CD4-positive, alpha-beta T cell treated with Interleukin-2 at 100 ng/mL for 4 hours (primary cell): ENCODE measurements around the gene PDE6A.
A peak's percentile ranks its signal among the peaks of the same experiment; 100 is the strongest.

Experiments used
- DNase-seq: peaks from one replicate; pipeline ENCODE4 v3.0.0-alpha.2; 2020; ENCODE audit warnings: low spot score

PDE6A gene

GRCh38 chr5:149944666-149945065 is at the start of gene PDE6A:
PDE6A (minus strand) TSS chr5:149944793; CDS start chr5:149944673, 120 bp downstream.
- DNase-seq: no peak

- no peak for DNase-seq
Measured at GRCh38 chr5:149993471-149993870, 48.9 kb upstream of the PDE6A start.

- DNase-seq: peak; percentile 77
Measured at GRCh38 chr5:149990518-149991376, 46.2 kb upstream of the PDE6A start.

GRCh38 chr5:149988126-149988525 is 43.5 kb upstream of the PDE6A start:
- no peak for DNase-seq

GRCh38 chr5:149982505-149982904 is 37.9 kb upstream of the PDE6A start:
- no peak for DNase-seq

GRCh38 chr5:149981206-149981605 is 36.6 kb upstream of the PDE6A start:
- no peak for DNase-seq

GRCh38 chr5:149979896-149980295 is 35.3 kb upstream of the PDE6A start:
- no peak for DNase-seq

- no peak for DNase-seq
Measured at GRCh38 chr5:149975409-149975808, 30.8 kb upstream of the PDE6A start.

- no peak for DNase-seq
Measured at GRCh38 chr5:149969181-149969930, 24.8 kb upstream of the PDE6A start.

GRCh38 chr5:149966946-149967345 is 22.4 kb upstream of the PDE6A start:
- no peak for DNase-seq

- DNase-seq: no peak
Measured at GRCh38 chr5:149963729-149964128, 19.1 kb upstream of the PDE6A start.

- DNase-seq: no peak
Measured at GRCh38 chr5:149962601-149963300, 18.2 kb upstream of the PDE6A start.

GRCh38 chr5:149961957-149962409 is 17.4 kb upstream of the PDE6A start:
- peak; percentile 14 for DNase-seq

- no peak for DNase-seq
Measured at GRCh38 chr5:149961186-149961685, 16.6 kb upstream of the PDE6A start.

- DNase-seq: peak; percentile 94
Measured at GRCh38 chr5:149960272-149961185, 15.9 kb upstream of the PDE6A start, which contains the start of gene SLC26A2. SLC26A2 (plus strand) TSS chr5:149960758; CDS start chr5:149977653, 16,895 bp downstream.

GRCh38 chr5:149959406-149960236 is 15.0 kb upstream of the PDE6A start:
- DNase-seq: peak; percentile 72

GRCh38 chr5:149957855-149958254 is 13.3 kb upstream of the PDE6A start:
- no peak for DNase-seq

- no peak for DNase-seq
Measured at GRCh38 chr5:149956685-149957084, 12.1 kb upstream of the PDE6A start.

- DNase-seq: no peak
Measured at GRCh38 chr5:149954798-149955197, 10.2 kb upstream of the PDE6A start.
